SK-N-MC (cell line): ENCODE data around the gene ZDHHC3.

Experiments
- DNase-seq: peaks from one replicate; pipeline ENCODE4 v3.0.0-alpha.2; 2011; ENCODE audit warnings: low read depth, low spot score
- H3K27ac ChIP-seq: fragments of 200-600 bp; sonication (generic); 2 replicates; pipeline ENCODE4 v1.5.1; 2016; ENCODE audit warnings: mixed run types
- H3K36me3 ChIP-seq: fragments of 200-600 bp; sonication (generic); 2 replicates; pipeline ENCODE4 v1.6.1; 2017; ENCODE audit warnings: antibody characterized with exemption, low read length, mixed read lengths; ENCODE audit not compliant: insufficient read depth
- H3K4me3 ChIP-seq: fragments of 200-600 bp; sonication (generic); 2 replicates; pipeline ENCODE4 v1.5.1; 2016
- H3K9ac ChIP-seq: fragments of 200-600 bp; sonication (generic); 2 replicates; pipeline ENCODE4 v1.8.0; 2017; ENCODE audit warnings: mixed run types, mixed read lengths; ENCODE audit not compliant: insufficient read length
- H3K9me3 ChIP-seq: fragments of 200-600 bp; sonication (generic); 2 replicates; pipeline ENCODE4 v1.6.1; 2017; ENCODE audit warnings: low read depth, mild to moderate bottlenecking, antibody characterized with exemption, low read length, moderate library complexity, mixed read lengths
- EZH2 ChIP-seq: fragments of 200-600 bp; sonication (generic); IDR thresholded peaks from one replicate; pipeline ENCODE4 v1.6.1; 2017; ENCODE audit warnings: antibody characterized with exemption
- FOXP2 ChIP-seq: optimal IDR thresholded peaks from 2 replicates; pipeline ENCODE3; 2011; ENCODE audit warnings: mild to moderate bottlenecking, moderate library complexity; ENCODE audit not compliant: insufficient read depth; ENCODE audit errors: extremely low read length, control extremely low read depth
- POLR2AphosphoS5 ChIP-seq: IDR thresholded peaks from 2 replicates; pipeline ENCODE4 v1.6.1; 2012; ENCODE audit warnings: mild to moderate bottlenecking, low read depth, low read length, borderline replicate concordance

The ZDHHC3 gene

GRCh38 chr3:44877333-44877732 is 98.6 kb downstream of the ZDHHC3 start:
- Histone ChIP-seq H3K9me3 (no peaks in the 10 kb centered on the region), H3K9ac (no peak overlapping the region), H3K27ac (no peak overlapping the region), H3K36me3 (no peaks in the 10 kb centered on the region), H3K4me3 (no peak overlapping the region)
- no peak for DNase-seq
- TF ChIP-seq POLR2AphosphoS5: no peak
- no peak for TF ChIP-seq EZH2
- no peak for TF ChIP-seq FOXP2

GRCh38 chr3:44875596-44875995 is 100.4 kb downstream of the ZDHHC3 start:
- DNase-seq: no peak
- Histone ChIP-seq H3K27ac (no peak overlapping the region), H3K9ac (no peak overlapping the region), H3K36me3 (no peaks in the 10 kb centered on the region), H3K9me3 (no peaks in the 10 kb centered on the region), H3K4me3 (no peak overlapping the region)
- TF ChIP-seq POLR2AphosphoS5: no peak
- TF ChIP-seq EZH2: no peak
- no peak for TF ChIP-seq FOXP2
